UCSD-AML1 (cell line): ENCODE data around the gene CYTH4.
A peak's percentile ranks its signal among the peaks of the same experiment; 100 is the strongest.

ENCODE experiments used
- DNase-seq: peaks from one replicate; lab custom pipeline; 2025; ENCODE audit not compliant: unreplicated experiment; lab: John Stamatoyannopoulos, UW

Gene CYTH4

DNA sequence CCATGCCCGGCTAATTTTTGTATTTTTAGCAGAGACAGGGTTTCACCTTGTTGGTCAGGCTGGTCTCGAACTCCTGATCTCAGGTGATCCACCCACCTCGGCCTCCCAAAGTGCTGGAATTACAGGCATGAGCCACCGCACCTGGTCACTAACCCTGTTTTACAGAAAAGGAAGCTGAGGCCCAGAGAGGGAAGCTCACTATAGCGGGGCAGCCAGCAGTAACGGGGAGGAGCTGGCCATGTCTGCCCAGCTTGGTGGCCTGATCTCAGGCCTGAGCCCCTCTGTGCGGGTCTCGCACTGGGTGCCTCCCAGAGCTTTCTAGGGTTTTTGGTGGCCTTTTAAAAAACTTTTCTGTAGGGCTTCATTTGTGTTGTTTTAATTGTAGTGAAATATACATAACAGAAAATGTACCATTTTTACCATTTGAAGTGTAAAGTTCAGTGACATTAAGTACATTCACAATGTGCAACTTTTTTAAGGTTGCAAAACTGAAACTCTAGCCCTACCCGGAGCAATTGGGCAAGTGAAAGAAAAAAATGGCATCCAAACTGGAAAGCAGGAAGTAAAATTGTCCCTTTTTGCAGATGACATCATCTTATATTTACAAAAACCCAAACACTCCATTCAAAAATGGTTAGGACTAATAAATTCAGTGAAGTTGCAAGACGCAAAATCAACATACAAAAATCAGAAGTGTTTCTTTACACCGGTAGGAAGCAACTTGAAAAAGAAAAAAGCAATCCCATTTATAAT, 14.5 kb upstream of the CYTH4 start:
- DNase-seq = no peak

DNA sequence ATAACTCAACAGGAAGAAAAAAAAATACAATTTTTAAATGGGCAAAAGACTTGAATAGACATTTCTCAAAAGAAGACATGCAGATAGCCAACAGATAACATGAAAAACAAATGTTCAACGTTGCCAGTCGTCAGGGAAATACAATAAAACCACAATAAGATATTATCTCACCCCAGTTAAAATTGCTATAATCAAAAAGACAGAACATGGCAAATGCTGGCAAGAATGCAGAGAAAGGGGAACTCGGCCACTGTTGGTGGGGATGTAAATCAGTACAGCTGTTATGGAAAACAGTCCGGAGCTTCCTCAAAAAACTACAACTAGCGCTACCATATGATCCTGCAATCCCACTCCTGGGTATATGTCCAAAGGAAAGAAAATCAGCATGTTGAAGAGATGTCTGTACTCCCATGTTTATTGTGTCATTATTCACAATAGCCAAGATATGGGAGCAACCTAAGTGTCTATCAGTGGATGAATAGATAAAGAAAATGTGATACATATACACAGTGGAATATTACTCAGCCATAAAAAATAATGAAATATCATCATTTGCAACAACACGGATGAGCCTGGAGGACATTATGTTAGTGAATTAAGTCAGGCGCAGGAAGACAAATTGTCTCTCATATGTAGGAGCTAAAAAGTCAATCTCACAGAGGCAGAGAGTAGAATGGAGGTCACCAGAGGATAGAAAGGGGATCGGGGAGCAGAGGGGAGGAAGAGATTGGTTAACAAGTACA, 12.2 kb upstream of the CYTH4 start:
- no peak for DNase-seq

DNA sequence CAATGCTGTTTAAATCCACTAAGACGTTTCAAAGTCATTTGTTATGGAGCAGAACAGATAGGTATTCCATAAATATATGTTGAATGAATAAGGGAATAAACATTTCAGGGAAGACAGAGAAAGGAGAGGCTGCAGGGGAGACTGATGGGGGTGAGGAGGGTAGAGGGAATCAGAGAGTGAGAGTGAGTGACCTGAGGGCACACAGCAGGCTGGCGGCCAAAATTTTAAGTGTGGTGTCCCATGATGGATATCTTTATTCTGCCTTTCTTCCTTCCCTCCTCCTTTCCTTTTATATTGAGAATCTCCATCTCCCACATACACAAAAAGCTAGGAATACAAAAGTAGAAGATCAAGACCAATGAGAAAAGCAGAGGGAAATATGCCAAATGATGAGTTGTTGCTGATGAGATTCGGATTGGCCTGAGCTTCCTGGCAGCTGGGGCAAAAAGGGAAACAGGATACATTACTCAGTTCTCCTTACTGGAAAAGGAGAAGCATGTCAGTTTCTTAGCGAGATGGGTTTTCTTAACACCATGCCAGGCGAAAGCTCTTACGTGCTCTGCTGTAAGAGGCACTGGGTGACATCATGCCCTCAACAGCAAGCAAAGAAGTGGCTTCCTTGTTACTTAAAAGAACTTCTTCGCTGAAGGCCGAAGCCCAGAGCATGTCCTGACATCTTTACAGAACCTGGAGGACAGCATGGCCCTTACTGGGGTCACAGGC, 11.2 kb upstream of the CYTH4 start:
- peak; percentile 27 for DNase-seq

DNA sequence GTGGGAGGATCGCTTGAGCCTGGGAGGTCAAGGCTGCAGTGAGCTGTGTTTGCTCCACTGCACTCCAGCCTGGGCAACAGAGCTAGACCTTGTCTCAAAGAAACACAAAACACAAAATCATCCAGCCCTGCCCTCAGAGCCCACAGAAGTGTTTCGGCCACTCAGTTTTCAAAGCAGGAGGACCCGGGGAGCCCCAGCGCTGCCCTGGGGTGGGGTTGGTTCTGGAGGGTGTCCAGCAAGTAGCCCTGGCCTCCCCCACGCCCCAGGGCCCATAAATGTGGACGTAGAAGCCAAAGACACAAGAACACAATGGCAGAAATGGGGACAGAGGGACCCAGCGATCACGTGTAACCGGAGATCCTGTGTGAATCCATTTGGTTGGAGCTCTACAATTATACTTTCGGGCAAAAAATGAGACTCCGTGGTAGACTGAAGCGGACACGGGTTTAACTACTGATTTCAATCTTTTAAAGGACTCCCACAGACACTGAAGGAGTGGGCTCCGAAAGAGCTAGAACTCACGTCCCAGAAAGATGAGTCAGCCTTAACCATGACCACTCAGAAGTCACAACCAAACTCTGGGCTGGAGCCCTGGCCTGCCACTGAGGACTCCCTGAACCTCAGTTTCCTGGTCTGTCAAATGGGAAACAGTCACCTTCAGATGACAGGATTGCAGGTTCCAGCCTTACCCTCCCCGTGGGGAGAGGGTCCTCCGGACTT, 9.0 kb upstream of the CYTH4 start:
- peak; percentile 26 for DNase-seq

DNA sequence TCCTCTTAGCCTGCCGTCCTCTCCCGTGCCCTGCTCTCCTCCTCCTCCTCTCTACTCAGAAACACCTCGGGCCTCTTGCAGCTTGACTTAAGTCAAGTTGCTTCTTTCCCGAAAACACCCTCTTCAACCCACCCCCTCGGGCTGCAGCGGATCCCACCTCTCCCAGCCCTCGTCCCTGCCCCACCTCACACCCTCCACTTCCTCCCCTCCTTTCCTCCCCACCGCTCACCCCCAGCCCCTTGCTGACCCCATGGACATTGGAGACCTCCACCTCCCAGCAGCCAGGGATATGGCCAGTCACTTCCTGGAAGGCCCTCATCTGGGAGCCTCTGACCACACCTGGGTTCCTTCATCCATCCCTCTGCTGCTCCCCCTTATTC, 8.5 kb upstream of the CYTH4 start:
- DNase-seq = no peak

DNA sequence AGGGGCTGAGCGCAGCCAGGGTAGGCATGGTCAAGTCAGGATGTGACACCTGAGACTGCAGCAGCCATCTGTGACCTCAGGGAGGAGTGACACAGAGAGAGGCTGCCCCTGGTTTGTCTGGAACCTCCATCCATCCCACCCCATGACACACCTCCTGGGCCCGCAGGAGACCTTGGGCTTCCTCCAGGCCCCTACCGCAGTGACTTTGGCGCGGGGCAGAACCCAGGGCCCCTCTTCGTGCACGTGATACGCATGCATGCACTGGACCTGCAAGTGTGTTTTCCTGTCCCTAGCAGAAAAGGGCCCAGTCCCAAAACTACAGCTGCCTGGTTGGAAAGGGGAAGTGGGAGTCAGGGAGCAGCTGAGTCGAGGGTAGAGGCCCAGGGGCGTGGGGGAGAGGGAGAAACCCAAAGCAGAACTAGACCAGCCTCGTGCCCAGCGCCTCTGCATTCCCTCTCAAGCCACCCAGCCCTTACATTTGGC, 7.9 kb upstream of the CYTH4 start:
- DNase-seq = peak; percentile 66

DNA sequence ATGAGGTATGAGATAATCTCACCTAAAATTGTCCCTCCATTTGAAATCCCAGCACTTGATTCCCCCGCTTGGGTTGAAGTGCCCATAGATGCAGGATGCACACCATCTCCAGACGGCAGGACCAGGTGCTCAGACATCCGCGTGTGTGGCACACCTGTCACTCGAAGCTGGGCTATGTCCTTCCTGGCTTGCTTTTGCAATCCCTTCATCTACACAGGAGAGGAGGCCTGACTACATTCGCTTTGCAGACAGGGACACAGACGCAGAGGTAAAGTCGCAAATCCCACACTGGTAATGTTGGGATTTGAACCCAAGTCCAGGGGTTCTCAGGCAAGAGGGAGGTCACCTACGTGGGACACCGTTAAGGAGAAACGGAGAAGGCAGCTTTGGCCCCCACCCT, 7.2 kb upstream of the CYTH4 start:
- no peak for DNase-seq

DNA sequence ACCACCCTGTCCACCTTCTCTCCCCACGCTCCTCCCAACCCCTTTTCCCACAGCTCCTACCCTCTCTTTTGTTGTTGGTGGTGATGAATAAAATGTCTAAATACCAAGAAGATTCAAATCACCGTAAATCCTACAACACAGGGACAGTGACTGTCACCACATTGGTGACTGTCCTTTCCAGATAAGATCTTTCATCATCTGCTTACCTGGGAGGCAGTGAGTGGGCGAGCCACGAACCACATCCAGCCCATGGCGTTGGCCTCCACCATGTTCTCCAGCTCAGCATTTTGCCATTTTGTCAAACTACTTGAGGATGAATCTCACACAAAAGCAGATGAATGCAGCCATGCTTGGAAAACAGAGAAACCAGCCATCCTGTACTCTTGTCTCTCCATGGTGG, 6.7 kb upstream of the CYTH4 start:
- DNase-seq = no peak

DNA sequence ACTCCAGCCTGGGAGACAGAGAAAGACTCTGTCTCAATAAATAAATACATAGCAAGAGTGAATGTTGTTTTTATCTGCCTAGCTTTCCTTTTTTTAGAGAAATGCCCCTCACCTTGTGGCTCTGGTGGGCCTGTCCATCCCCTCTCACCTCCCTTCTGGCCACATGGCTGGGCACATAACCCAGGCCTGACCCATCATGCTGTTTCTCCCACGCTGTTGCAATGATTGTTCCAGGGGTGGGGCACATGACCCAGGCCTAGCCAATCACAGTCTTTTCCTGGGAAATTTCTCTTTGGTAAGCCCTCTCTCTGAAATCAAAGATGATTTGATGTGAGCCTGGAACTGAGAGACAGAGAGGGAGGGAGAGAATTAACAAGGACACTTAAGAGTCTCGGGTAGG, 5.5 kb upstream of the CYTH4 start:
- DNase-seq = no peak

DNA sequence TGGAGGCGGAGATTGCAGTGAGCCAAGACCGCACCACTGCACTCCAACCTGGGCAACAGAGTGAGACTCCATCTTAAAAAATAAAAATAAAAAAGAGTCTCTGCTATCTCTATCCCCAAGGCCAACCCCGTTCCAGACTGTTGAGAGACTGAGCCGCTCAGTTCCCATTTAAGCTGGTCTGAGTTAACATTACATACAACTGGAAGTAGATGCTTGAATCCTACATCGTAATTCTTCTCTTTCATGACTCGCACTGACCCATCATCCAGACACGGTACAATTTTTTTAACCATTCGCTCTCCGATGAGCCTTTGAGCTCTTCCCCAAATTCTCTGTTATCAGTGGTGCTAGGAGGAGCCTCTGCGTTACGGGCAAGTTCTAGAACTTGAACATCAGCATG, 4.9 kb upstream of the CYTH4 start:
- no peak for DNase-seq

DNA sequence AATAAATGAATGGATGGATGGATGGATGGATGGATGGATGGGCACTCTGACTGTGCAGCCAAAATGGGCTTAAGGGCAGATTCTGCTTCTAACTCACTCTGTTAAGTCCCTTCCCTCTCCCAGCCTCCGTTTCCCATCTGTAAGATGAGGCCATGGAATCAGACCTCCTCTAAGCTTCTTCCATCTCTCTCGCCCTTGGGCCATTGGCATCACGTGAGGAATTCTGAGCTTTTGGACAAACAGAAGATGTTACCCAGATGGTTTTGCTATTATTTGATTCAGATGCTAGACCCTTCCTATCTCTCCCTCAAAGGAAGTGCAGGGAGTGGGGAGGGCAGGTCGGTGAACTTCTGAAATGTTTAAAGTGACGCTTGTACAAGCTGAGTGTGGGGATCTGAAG, 4.0 kb upstream of the CYTH4 start:
- DNase-seq = no peak

DNA sequence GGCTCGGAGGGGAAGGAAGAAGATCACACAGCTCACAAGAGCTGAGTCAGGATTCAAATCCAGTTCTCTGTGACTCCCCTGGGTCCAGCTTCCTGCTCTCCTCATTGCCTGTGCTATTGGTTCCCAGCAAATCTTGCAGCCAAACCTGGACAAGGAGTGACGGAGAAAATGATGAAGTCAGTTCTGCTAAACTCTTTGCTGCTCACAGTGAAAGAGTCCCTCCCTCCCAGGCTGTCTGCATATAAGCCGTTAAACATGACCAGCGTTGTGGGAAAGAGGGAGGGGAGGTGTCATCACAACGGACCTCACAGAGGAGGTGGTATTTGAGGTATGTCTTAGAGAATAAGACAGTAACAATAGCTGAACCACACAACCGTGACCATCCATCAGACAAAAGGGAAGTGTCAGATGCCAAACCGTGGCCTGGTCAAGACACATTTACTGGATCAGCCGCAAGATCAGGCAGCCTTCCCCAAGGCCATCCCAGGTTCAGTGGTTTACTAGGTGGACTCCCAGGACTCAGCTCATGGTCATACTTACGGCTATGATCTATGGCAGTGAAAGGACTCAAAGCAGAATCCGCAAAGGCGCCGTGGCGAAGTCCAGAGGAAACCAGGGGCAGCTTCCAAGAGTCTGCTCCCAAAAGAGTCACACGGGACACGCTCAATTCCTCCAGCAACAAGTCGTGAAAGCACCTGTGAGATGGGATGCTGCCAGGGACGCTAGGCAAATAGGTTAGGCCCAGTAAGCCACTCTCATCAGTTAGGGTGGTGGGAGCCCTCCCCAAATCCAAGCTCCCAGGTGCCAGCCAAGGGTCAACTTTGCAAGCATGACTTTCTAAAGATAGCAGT, 2.8 kb upstream of the CYTH4 start:
- DNase-seq = peak; percentile 29

DNA sequence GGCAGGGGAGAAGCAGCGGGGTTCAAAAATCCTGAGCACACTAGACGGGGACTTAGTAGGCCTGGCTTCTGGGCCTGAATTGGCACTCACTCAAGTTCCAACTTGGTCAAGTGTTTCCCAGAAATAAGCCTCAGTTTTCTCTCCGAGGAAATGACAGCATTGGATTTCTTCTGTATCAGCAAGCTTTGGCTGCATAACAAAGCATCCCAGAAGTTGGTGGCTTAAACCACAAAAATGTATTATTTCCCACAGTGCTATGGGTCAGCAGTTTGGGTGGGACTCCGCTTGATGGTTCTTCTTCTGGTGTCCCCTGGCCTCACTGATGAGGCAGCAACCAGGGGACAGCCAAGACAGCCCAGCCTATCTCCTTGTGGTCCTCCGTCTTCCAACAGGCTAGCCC, 1.6 kb upstream of the CYTH4 start:
- DNase-seq = no peak

DNA sequence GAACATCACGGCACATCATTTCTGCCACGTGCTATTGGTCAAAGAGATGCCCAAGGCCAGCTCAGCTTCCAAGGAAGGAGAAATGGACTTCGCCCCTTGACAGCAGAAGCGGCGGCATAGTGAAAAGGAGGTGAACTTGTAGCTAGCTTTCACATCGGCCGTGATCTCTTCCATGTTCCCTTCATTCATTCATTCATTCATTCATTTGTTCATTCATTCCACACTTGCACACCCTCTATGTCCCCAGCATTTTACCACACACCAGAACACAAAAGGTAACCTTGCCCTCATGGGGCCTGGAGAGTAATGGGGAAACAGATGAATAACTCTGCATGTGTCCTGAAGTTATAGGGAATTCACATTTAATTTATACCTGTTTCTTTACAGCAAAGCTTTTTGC, 1.1 kb upstream of the CYTH4 start:
- DNase-seq = no peak

DNA sequence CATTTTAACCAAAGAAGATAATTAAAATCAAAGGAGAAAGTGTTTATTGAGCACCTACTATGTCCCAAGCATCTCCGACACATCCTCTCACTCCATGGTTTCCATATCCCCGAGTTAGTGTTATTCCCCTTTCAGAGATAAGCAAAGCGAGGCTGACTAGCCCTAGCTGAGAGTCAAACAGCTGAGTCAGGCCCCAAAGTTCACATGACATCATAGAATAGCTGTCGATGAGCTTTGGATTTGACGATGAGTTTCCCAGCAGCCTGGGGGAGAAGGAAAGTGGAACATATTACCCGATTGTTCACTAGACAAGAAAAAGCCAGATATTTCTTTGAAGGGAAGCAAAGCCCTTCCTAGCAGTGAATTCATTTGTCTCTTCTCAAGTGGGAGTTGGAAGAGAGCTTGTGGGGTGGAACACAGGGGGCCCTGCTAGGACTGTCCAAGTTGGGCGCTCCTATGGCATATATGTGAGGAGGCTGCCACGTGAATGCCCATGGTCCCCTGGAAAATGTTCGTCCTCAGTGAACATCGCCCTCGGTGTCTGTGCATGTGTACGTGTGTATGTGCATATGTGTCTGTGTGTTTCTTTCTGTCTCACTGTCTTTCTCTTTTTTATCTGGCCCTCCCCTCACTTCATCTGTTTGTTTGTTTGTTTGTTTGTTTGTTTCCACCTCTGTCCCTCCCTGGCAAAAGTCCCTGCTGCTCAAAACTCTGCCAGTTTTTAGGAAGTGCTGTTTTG, 493 bp upstream of the CYTH4 start:
- no peak for DNase-seq

DNA sequence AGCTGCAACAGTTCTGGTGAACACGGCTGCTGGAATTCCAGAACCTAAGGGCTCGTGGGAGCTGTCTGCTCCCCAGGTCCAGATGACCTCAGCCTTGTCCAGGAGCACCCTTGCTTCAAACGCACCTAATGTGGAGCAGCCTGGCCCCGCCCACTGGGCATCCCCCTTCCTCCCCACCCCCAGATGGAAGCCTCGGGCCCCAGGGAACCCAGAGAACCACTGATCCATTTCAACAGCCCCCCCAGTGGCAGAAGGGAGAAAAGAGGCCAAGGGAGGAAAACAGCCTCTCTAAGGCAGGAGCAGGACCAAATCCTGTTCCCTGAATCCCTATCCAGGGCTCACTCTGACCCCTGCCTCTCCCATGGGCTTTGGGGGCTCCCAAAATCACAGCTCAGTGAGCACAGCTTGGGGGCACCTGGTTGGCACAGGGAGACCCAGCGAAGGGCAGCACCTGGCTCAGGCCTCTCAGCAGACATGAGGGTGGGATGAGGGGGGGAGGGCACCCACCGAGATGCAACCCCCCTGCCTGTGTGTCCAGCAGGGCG, 1.2 kb downstream of the CYTH4 start:
- peak; percentile 67 for DNase-seq

DNA sequence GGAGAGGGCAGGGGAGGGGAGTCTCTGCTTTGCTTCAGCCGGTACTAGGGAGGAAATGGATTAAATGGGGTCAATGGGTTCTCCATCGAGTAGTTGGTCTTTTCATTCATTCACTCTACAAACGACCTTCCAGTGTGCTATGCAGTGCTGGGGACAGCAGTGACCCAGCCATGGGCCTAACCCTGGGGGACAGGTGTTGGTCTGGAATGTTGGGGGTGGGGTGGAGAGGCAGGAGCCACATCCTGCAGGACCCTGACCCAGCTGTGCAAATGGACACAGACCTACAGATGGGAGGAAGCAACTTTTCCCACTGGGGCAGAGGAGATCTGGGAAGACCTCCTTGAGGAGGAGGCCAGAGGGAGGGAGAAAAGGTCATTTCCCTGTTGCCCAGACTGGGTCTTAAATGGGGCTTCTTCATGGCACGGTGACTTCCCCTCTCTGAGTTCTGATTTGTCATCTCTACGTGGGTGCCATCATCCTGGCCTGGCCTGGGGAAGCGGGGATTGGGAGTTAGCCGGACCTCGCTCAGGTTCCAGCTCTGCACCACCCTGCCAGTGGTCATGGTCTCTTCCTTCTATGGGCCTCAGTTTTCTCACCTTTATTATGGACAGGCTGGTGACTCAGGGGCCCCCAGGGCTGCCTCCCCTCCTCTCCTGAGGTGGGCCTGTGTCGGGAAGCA, 2.0 kb downstream of the CYTH4 start:
- DNase-seq = no peak

DNA sequence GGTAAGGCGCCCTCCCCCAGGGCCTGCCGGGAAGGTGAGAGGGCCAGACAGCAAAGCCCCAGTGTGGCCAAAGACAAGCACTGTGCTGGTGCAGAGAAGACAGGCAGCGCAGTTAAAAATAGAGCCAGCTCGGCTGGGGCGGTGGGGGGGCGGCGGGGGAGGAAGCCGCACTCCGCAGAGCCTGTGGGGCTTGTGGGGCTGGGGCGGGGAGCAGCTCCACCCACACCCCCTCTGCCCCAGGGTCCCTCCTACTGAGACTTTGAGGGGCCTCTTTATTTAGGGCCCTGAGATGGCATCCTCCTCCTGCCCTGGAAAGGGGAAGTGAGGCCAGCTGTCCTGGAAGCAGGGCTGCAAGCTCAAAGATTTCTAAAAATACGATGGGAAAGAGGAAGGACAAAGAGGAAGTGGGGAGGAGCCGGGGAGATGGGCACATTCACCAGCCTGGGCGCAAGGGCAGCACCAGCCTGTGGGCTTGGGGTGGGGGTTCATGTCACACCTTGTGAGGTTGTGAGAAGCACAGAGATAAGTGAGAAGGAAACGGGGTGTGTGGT, 2.6 kb downstream of the CYTH4 start:
- DNase-seq = peak; percentile 89

DNA sequence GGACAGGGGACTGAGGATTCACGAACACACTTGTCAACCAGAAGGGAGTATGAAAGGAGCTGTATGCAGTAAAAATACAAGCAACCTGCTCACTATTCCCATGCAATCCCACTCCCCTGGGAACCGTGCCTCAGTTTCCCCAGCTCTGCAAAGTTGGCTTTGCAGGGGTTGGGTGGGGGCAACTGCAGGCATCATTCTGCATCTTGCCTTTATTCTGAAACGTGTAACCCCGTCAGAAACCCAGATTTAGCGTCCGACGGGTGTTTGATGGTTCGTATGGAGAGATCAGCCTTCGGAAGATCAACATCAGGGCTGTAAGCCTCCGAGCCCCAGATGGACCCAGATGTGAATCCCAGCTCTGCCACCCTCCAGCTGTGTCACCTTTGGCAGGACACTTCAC, 3.6 kb downstream of the CYTH4 start:
- DNase-seq = no peak
